CD8-positive, alpha-beta memory T cell (primary cell): ENCODE measurements around the gene ADGRG1. TPM values are rescaled to one million over a fixed set of nuclear protein-coding genes. Genes with fewer than 3 reads are reported as not detected.
A peak's percentile ranks its signal among the peaks of the same experiment; 100 is the strongest.

ENCODE experiments used
- CTCF ChIA-PET: fragments of 350-600 bp; sonication (Branson Sonifier 250); formaldehyde crosslinking; loops from one replicate; lab custom pipeline; 2021; ENCODE audit warnings: antibody characterized with exemption; lab: Charles Lee
- POLR2A ChIA-PET: fragments of 350-600 bp; sonication (Branson Sonifier 250); formaldehyde crosslinking; loops from one replicate; lab custom pipeline; 2021; ENCODE audit warnings: antibody characterized with exemption; lab: Charles Lee
- DNase-seq, 5 donors: peaks; one replicate each; pipeline versions ENCODE4 v3.0.0 to v3.0.0-alpha.2; 2020 to 2022; ENCODE audit warnings: mixed read lengths in 1 of 5
- H3K27ac ChIP-seq: one replicate; pipeline ENCODE4 v1.7.0; 2013; ENCODE audit warnings: low read depth, mild to moderate bottlenecking, low read length, moderate library complexity
- H3K27me3 ChIP-seq: 2 replicates; pipeline ENCODE4 v1.7.0; 2013; ENCODE audit warnings: low read length, mild to moderate bottlenecking; ENCODE audit not compliant: insufficient read depth, poor library complexity, severe bottlenecking
- H3K36me3 ChIP-seq: 2 replicates; pipeline ENCODE4 v1.7.0; 2013; ENCODE audit warnings: mild to moderate bottlenecking, low read length, moderate library complexity; ENCODE audit not compliant: insufficient read depth
- H3K4me1 ChIP-seq: 2 replicates; pipeline ENCODE4 v1.7.0; 2013; ENCODE audit warnings: mild to moderate bottlenecking, low read length, moderate library complexity; ENCODE audit not compliant: insufficient read depth
- H3K4me3 ChIP-seq: 2 replicates; pipeline ENCODE4 v1.7.0; 2013; ENCODE audit warnings: mild to moderate bottlenecking, low read length
- H3K9me3 ChIP-seq: 2 replicates; pipeline ENCODE4 v1.7.0; 2013; ENCODE audit warnings: mild to moderate bottlenecking, low read length
- H3K27ac Mint-ChIP-seq, 8 donors: one replicate each; pipeline ENCODE4 v1.8.0; 2020 to 2021; ENCODE audit warnings: mixed read lengths in 8 of 8, mild to moderate bottlenecking in 6 of 8, inconsistent platforms in 3 of 8, moderate library complexity in 3 of 8
- H3K27me3 Mint-ChIP-seq, 2 donors: one replicate each; pipeline ENCODE4 v1.8.0; 2020 to 2021; ENCODE audit warnings: mixed read lengths in 2 of 2, mild to moderate bottlenecking in 1 of 2, moderate library complexity in 1 of 2
- H3K36me3 Mint-ChIP-seq, 3 donors: one replicate each; pipeline ENCODE4 v1.8.0; 2020 to 2021; ENCODE audit warnings: mixed read lengths in 3 of 3, inconsistent platforms in 1 of 3, mild to moderate bottlenecking in 1 of 3
- H3K4me1 Mint-ChIP-seq, 3 donors: one replicate each; pipeline ENCODE4 v1.8.0; 2020 to 2021; ENCODE audit warnings: mixed read lengths in 3 of 3, inconsistent platforms in 1 of 3, mild to moderate bottlenecking in 1 of 3
- H3K4me3 Mint-ChIP-seq, 7 donors: one replicate each; pipeline ENCODE4 v1.8.0; 2020 to 2021; ENCODE audit warnings: mixed read lengths in 7 of 7, mild to moderate bottlenecking in 6 of 7, moderate library complexity in 4 of 7, inconsistent platforms in 2 of 7
- H3K9me3 Mint-ChIP-seq, 5 donors: one replicate each; pipeline ENCODE4 v1.8.0; 2020 to 2022; ENCODE audit warnings: mixed read lengths in 5 of 5, mild to moderate bottlenecking in 3 of 5, moderate library complexity in 2 of 5, inconsistent platforms in 1 of 5
- polyA plus RNA-seq: library from polyadenylated mRNA; unstranded; fragments of 300-500 nt; fragmentation: Illumina TruSeq; gene quantifications from one replicate; pipeline ENCODE4 v1.2.3, GENCODE V29; 2021
- total RNA-seq, 2 experiments: library from RNA; stranded (reverse); gene quantifications; one replicate each; pipeline ENCODE4 v1.2.3, GENCODE V29; 2021

The ADGRG1 gene
- total and polyA plus RNA-seq, 3 experiments from 2014 or later: 25.8 to 51.9 (median 29.8) TPM

GRCh38 chr16:57656342-57656955 lies 28.0 kb downstream of the ADGRG1 start:
- H3K27ac ChIP-seq: no peak overlapping the region

DNA sequence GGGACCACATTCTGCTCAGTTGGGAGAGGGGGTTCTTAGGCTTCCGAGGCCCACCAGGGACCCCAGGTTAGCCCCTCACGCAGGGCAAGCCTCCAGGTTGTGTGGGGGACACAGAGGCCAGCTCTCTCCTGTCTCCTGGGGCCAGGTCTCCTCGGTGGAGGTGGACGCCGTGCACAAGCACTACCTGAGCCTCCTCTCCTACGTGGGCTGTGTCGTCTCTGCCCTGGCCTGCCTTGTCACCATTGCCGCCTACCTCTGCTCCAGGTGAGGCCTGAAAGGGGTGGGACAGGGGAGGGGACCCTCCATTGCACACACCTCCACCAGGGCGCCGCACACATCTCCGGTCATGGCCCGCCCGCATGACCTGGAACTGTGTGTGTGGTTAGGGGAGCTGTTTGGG lies 28.8 kb downstream of the ADGRG1 start:
- CTCF ChIA-PET: interaction anchor here (1.0 to 1.2 kb wide), 2 partner anchors 8 to 10 kb away, joined by 3 to 4 read pairs; no protein-coding TSS in a partner anchor
- H3K36me3 ChIP-seq: no peaks in the 10 kb centered on the region

More at GRCh38 chr16:57656342-57656955, 28.0 kb downstream of the ADGRG1 start:
- Histone ChIP-seq H3K4me1 (peaks cover 27% of the 10 kb centered on the region), H3K36me3 (no peaks in the 10 kb centered on the region), H3K9me3 (no peaks in the 10 kb centered on the region), H3K27me3 (no peaks in the 10 kb centered on the region), H3K4me3 (no peak overlapping the region)
- ChIA-PET CTCF (interaction anchor here (1.0 kb wide), 1 partner anchor 9 kb away, joined by 3 read pairs; no protein-coding TSS in a partner anchor), POLR2A (no interaction called here)
- H3K4me1 Mint-ChIP-seq: peaks cover 29 to 30% (median 30%) of the 10 kb centered on the region in 3 donors
- H3K9me3 Mint-ChIP-seq: no peaks in the 10 kb centered on the region
- H3K27me3 Mint-ChIP-seq: no peaks in the 10 kb centered on the region
- peaks cover 0 to 2% (median 1%) of the 10 kb centered on the region in 3 donors for H3K36me3 Mint-ChIP-seq
- DNase-seq: no peak
- H3K4me3 Mint-ChIP-seq: peak overlapping the region in 4 of 7 donors; percentile 58 to 84 (median 66)
- peak overlapping the region; percentile 43 to 95 (median 84) for H3K27ac Mint-ChIP-seq

GRCh38 chr16:57658130-57658877 lies 29.9 kb downstream of the ADGRG1 start:
- Mint-ChIP-seq H3K9me3 (no peaks in the 10 kb centered on the region), H3K4me3 (peak overlapping the region in 1 of 7 donors; percentile 2), H3K27ac (peak overlapping the region in 5 of 8 donors; percentile 53 to 94 (median 86)), H3K36me3 (peaks cover 0 to 3% (median 2%) of the 10 kb centered on the region in 3 donors), H3K27me3 (no peaks in the 10 kb centered on the region), H3K4me1 (peaks cover 21% of the 10 kb centered on the region in 3 donors)
- no peak overlapping the region for H3K27ac ChIP-seq
- CTCF ChIA-PET: interaction anchor here (1.2 kb wide), 1 partner anchor 9 kb away, joined by 4 read pairs; no protein-coding TSS in a partner anchor
- POLR2A ChIA-PET: no interaction called here
- no peaks in the 10 kb centered on the region for H3K36me3 ChIP-seq
- H3K9me3 ChIP-seq: no peaks in the 10 kb centered on the region
- no peaks in the 10 kb centered on the region for H3K27me3 ChIP-seq
- no peak for DNase-seq
- peaks cover 14% of the 10 kb centered on the region for H3K4me1 ChIP-seq
- H3K4me3 ChIP-seq: no peak overlapping the region

More for the DNA sequence above, 28.8 kb downstream of the ADGRG1 start:
- H3K27me3 Mint-ChIP-seq: no peaks in the 10 kb centered on the region
- Histone ChIP-seq H3K4me1 (peaks cover 19% of the 10 kb centered on the region), H3K27ac (no peak overlapping the region), H3K9me3 (no peaks in the 10 kb centered on the region), H3K27me3 (no peaks in the 10 kb centered on the region), H3K4me3 (no peak overlapping the region)
- peak overlapping the region in 2 of 8 donors; percentile 59 to 95 for H3K27ac Mint-ChIP-seq
- H3K4me1 Mint-ChIP-seq: peaks cover 21 to 23% (median 22%) of the 10 kb centered on the region in 3 donors
- POLR2A ChIA-PET: no interaction called here
- H3K4me3 Mint-ChIP-seq: no peak overlapping the region
- DNase-seq: no peak
- no peaks in the 10 kb centered on the region for H3K9me3 Mint-ChIP-seq
- H3K36me3 Mint-ChIP-seq: peaks cover 0 to 2% (median 1%) of the 10 kb centered on the region in 3 donors

DNA sequence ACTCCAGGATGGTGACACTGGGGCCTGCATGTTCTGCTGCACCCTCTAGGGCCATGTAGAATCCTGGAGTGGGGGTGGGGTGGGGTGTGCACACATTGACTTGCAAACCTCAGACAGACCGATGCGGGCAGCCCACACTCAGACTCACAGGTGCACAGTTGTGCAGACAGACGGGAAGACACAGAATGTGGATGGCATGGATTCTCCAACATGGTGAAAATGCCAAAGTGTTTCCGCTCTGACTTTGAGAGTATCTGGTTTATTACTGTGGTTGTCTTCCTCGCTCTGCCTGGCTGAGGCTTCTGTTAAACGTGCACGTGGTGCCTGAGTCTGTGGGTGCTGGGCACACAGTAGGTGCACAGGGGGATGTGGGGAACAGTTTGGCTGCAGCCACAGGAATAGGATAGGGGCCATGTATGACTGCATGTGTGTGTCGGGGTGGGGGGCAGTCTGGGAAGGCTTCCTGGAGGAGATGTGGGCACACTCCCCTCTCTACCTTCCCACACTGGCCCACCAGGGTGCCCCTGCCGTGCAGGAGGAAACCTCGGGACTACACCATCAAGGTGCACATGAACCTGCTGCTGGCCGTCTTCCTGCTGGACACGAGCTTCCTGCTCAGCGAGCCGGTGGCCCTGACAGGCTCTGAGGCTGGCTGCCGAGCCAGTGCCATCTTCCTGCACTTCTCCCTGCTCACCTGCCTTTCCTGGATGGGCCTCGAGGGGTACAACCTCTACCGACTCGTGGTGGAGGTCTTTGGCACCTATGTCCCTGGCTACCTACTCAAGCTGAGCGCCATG lies 30.6 kb downstream of the ADGRG1 start:
- no peaks in the 10 kb centered on the region for H3K27me3 Mint-ChIP-seq
- Histone ChIP-seq H3K36me3 (no peaks in the 10 kb centered on the region), H3K4me1 (peaks cover 14% of the 10 kb centered on the region), H3K27ac (no peak overlapping the region), H3K4me3 (no peak overlapping the region), H3K27me3 (no peaks in the 10 kb centered on the region), H3K9me3 (no peaks in the 10 kb centered on the region)
- no peak overlapping the region for H3K4me3 Mint-ChIP-seq
- H3K4me1 Mint-ChIP-seq: peaks cover 17 to 21% (median 21%) of the 10 kb centered on the region in 3 donors
- H3K36me3 Mint-ChIP-seq: peaks cover 0 to 3% (median 2%) of the 10 kb centered on the region in 3 donors
- peak overlapping the region in 3 of 8 donors; percentile 43 to 63 (median 55) for H3K27ac Mint-ChIP-seq
- DNase-seq: no peak
- H3K9me3 Mint-ChIP-seq: no peaks in the 10 kb centered on the region
- ChIA-PET CTCF (no interaction called here), POLR2A (no interaction called here)

DNA sequence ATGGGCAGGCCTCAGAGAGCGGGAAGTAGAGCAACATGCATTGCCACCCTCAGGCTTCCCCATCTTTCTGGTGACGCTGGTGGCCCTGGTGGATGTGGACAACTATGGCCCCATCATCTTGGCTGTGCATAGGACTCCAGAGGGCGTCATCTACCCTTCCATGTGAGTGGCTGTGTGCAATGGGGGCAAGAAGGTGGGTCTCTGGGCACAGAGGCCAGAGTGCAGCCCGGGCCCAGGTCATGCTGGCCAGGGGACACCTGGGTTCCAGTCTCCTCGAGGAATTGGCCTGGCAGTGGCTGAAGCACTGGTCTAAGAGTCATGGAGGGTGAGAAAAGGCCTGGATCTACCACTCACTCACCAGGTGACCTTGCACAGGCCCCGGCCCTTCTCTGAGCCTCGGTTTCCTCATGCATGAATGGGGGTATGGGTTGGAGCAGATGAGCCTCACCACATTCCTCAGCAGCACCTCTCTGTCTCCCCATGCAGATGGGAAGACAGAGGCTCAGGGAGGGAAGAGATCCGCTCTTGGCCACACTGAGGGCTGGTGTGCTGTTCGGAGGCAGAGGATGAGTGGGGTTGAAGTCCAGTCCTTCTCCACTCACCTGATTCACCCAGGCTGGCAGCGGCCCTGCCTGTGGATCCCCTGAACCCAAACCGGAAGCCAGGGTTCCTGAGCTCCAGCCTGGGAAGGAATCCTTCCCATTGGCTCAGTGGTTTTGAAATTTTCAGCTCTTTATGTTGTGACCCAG lies 32.5 kb downstream of the ADGRG1 start:
- Mint-ChIP-seq H3K4me3 (no peak overlapping the region), H3K4me1 (peaks cover 11 to 23% (median 12%) of the 10 kb centered on the region in 3 donors), H3K9me3 (no peaks in the 10 kb centered on the region), H3K27ac (no peak overlapping the region), H3K27me3 (no peaks in the 10 kb centered on the region), H3K36me3 (peaks cover 0 to 5% (median 5%) of the 10 kb centered on the region in 3 donors)
- Histone ChIP-seq H3K27ac (no peak overlapping the region), H3K9me3 (no peaks in the 10 kb centered on the region), H3K27me3 (no peaks in the 10 kb centered on the region), H3K36me3 (no peaks in the 10 kb centered on the region), H3K4me3 (no peak overlapping the region), H3K4me1 (peaks cover 5% of the 10 kb centered on the region)
- DNase-seq: no peak
- ChIA-PET CTCF (no interaction called here), POLR2A (no interaction called here)

DNA sequence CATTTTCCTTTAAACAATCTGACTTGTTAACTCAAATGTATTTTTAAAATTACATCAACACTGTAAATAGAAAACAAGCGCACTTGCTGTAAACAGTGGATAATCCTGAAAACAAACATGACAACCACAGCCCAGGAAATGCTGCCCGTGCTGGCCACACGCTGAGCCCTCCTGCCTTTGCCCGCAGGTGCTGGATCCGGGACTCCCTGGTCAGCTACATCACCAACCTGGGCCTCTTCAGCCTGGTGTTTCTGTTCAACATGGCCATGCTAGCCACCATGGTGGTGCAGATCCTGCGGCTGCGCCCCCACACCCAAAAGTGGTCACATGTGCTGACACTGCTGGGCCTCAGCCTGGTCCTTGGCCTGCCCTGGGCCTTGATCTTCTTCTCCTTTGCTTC lies 33.1 kb downstream of the ADGRG1 start:
- Histone ChIP-seq H3K27ac (no peak overlapping the region), H3K4me1 (no peaks in the 10 kb centered on the region), H3K4me3 (no peak overlapping the region), H3K36me3 (no peaks in the 10 kb centered on the region), H3K9me3 (no peaks in the 10 kb centered on the region), H3K27me3 (no peaks in the 10 kb centered on the region)
- ChIA-PET POLR2A (no interaction called here), CTCF (interaction anchor here (1.4 kb wide), 1 partner anchor 85 kb away, joined by 6 read pairs; no protein-coding TSS in a partner anchor)
- H3K27ac Mint-ChIP-seq: peak overlapping the region in 3 of 8 donors; percentile 59 to 87 (median 60)
- no peaks in the 10 kb centered on the region for H3K9me3 Mint-ChIP-seq
- peaks cover 5 to 17% (median 6%) of the 10 kb centered on the region in 3 donors for H3K4me1 Mint-ChIP-seq
- H3K4me3 Mint-ChIP-seq: peak overlapping the region in 1 of 7 donors; percentile 37
- peaks cover 0 to 5% (median 5%) of the 10 kb centered on the region in 3 donors for H3K36me3 Mint-ChIP-seq
- H3K27me3 Mint-ChIP-seq: no peaks in the 10 kb centered on the region
- DNase-seq: no peak
